Measurements from ENCODE around the gene OCLN.
"Not testable (repeated sequence)": the region's sequence is repeated elsewhere in the genome, so short reads cannot be mapped to it uniquely, and the experiment has no call there.

OCLN gene

GRCh38 chr5:69492391-69492922 lies at the start of gene OCLN:
OCLN (plus strand) TSS chr5:69492790; CDS start chr5:69504245, 11,455 bp downstream.
- TF ChIP-seq PKNOX1 (IDR thresholded peaks at IDR 0.05) (no peak), L3MBTL2 (conservative IDR thresholded peaks at IDR 0.05) (peak; percentile 44; the same call in 1 of the 2 replicates)
- ChIA-PET POLR2A (interaction anchor here (1.2 to 1.5 kb wide), 4 partner anchors 8 to 36 kb away, joined by 4 to 6 read pairs (median 4); no protein-coding TSS in a partner anchor), CTCF (no interaction called here)
- peak; percentile 86 for DNase-seq (ENCODE audit: extremely low spot score)

- POLR2A ChIA-PET: no interaction called here
- no peak for DNase-seq (ENCODE audit: extremely low spot score)
- TF ChIP-seq LEF1 (IDR thresholded peaks at IDR 0.05; ENCODE audit: borderline replicate concordance): no peak
- TF ChIP-seq BHLHE40 (IDR thresholded peaks at IDR 0.05; ENCODE audit: borderline replicate concordance): no peak
- no peak for TF ChIP-seq FOXK2 (IDR thresholded peaks at IDR 0.05)
- no peak for TF ChIP-seq L3MBTL2 (conservative IDR thresholded peaks at IDR 0.05)
- CTCF ChIA-PET: interaction anchor here (0.5 kb wide), 1 partner anchor 31 kb away, joined by 3 read pairs; no protein-coding TSS in a partner anchor
Measured at GRCh38 chr5:69444127-69444754, 48.3 kb upstream of the OCLN start.

- DNase-seq (ENCODE audit: extremely low spot score): no peak
- TF ChIP-seq FOXK2 (IDR thresholded peaks at IDR 0.05) (no peak), HDGF (IDR thresholded peaks at IDR 0.05; ENCODE audit: borderline replicate concordance) (no peak), FOXA1 (IDR thresholded peaks at IDR 0.05) (no peak), PKNOX1 (IDR thresholded peaks at IDR 0.05) (no peak), BHLHE40 (IDR thresholded peaks at IDR 0.05; ENCODE audit: borderline replicate concordance) (no peak), LEF1 (IDR thresholded peaks at IDR 0.05; ENCODE audit: borderline replicate concordance) (no peak), FOXM1 (IDR thresholded peaks at IDR 0.05; ENCODE audit: borderline replicate concordance) (no peak), CTBP1 (IDR thresholded peaks at IDR 0.05; ENCODE audit: borderline replicate concordance) (no peak), TARDBP (IDR thresholded peaks at IDR 0.05) (no peak), SP1 (IDR thresholded peaks at IDR 0.05) (no peak), ZNF384 (IDR thresholded peaks at IDR 0.05) (no peak), ARNT (IDR thresholded peaks at IDR 0.05) (no peak), SUZ12 (IDR thresholded peaks at IDR 0.05) (no peak), NFRKB (IDR thresholded peaks at IDR 0.05) (no peak), L3MBTL2 (conservative IDR thresholded peaks at IDR 0.05) (no peak), ELF4 (IDR thresholded peaks at IDR 0.05) (no peak)
- ChIA-PET CTCF (no interaction called here), POLR2A (no interaction called here)
Measured at GRCh38 chr5:69449511-69449910, 43.1 kb upstream of the OCLN start.

GRCh38 chr5:69450116-69450515 lies 42.5 kb upstream of the OCLN start:
- CTCF ChIA-PET: no interaction called here
- POLR2A ChIA-PET: no interaction called here
- no peak for TF ChIP-seq PKNOX1 (IDR thresholded peaks at IDR 0.05)
- TF ChIP-seq FOXM1 (IDR thresholded peaks at IDR 0.05; ENCODE audit: borderline replicate concordance): no peak
- no peak for TF ChIP-seq L3MBTL2 (conservative IDR thresholded peaks at IDR 0.05)
- TF ChIP-seq SUZ12 (IDR thresholded peaks at IDR 0.05): no peak
- no peak for TF ChIP-seq FOXA1 (IDR thresholded peaks at IDR 0.05)
- TF ChIP-seq TARDBP (IDR thresholded peaks at IDR 0.05): no peak
- no peak for TF ChIP-seq ZNF384 (IDR thresholded peaks at IDR 0.05)
- TF ChIP-seq NFRKB (IDR thresholded peaks at IDR 0.05): no peak
- no peak for TF ChIP-seq FOXK2 (IDR thresholded peaks at IDR 0.05)
- no peak for DNase-seq (ENCODE audit: extremely low spot score)

GRCh38 chr5:69450527-69450926 lies 42.1 kb upstream of the OCLN start:
- DNase-seq (ENCODE audit: extremely low spot score); POLR2A ChIA-PET; CTCF ChIA-PET: not testable (repeated sequence)

GRCh38 chr5:69451941-69452647 lies 40.5 kb upstream of the OCLN start:
- ChIA-PET POLR2A (no interaction called here), CTCF (no interaction called here)

GRCh38 chr5:69453487-69453886 lies 39.1 kb upstream of the OCLN start:
- DNase-seq (ENCODE audit: extremely low spot score); POLR2A ChIA-PET: not testable (repeated sequence)
- CTCF ChIA-PET: interaction anchor here (0.6 kb wide), 1 partner anchor 183 kb away, joined by 3 read pairs; no protein-coding TSS in a partner anchor

More at GRCh38 chr5:69451941-69452647, 40.5 kb upstream of the OCLN start:
- no peak for DNase-seq (ENCODE audit: extremely low spot score)
- TF ChIP-seq TARDBP (IDR thresholded peaks at IDR 0.05) (no peak), HDGF (IDR thresholded peaks at IDR 0.05; ENCODE audit: borderline replicate concordance) (no peak), FOXK2 (IDR thresholded peaks at IDR 0.05) (no peak), ARNT (IDR thresholded peaks at IDR 0.05) (no peak), FOXA1 (IDR thresholded peaks at IDR 0.05) (no peak), SUZ12 (IDR thresholded peaks at IDR 0.05) (no peak), NFRKB (IDR thresholded peaks at IDR 0.05) (no peak), ELF4 (IDR thresholded peaks at IDR 0.05) (no peak), L3MBTL2 (conservative IDR thresholded peaks at IDR 0.05) (no peak), PKNOX1 (IDR thresholded peaks at IDR 0.05) (no peak), FOXM1 (IDR thresholded peaks at IDR 0.05; ENCODE audit: borderline replicate concordance) (no peak), SP1 (IDR thresholded peaks at IDR 0.05) (no peak), CTBP1 (IDR thresholded peaks at IDR 0.05; ENCODE audit: borderline replicate concordance) (no peak), LEF1 (IDR thresholded peaks at IDR 0.05; ENCODE audit: borderline replicate concordance) (no peak), BHLHE40 (IDR thresholded peaks at IDR 0.05; ENCODE audit: borderline replicate concordance) (no peak)
